HepG2 (cell line): ENCODE data around the gene SLAIN2. TPM values are rescaled to one million over a fixed set of nuclear protein-coding genes. Genes with fewer than 3 reads are reported as not detected.

ENCODE experiments used
- DPF2 ChIP-seq: sonication (generic); formaldehyde crosslinking; IDR thresholded peaks from 2 replicates; pipeline ENCODE4 v1.4.0; 2020; ENCODE audit warnings: mild to moderate bottlenecking, low read depth, missing genetic modification reagents, borderline replicate concordance
- HOXD1 ChIP-seq: sonication (generic); formaldehyde crosslinking; IDR thresholded peaks from 2 replicates; pipeline ENCODE4 v1.5.0; 2020; ENCODE audit warnings: missing genetic modification reagents
- ISL2 ChIP-seq: sonication (generic); formaldehyde crosslinking; IDR thresholded peaks from 2 replicates; pipeline ENCODE4 v1.5.0; 2020; ENCODE audit warnings: missing genetic modification reagents
- LCORL ChIP-seq, 2 experiments: fragments of 450-650 bp in 1 of 2; sonication (generic) in 1 of 2; formaldehyde crosslinking in 1 of 2; IDR thresholded peaks; 2 replicates each; pipeline versions ENCODE4 v1.5.0 to v1.6.1; 2017 to 2020; ENCODE audit warnings: antibody characterized with exemption in 1 of 2, missing genetic modification reagents in 1 of 2
- MYNN ChIP-seq: sonication (generic); formaldehyde crosslinking; IDR thresholded peaks from 2 replicates; pipeline ENCODE4 v1.4.0; 2020; ENCODE audit warnings: mild to moderate bottlenecking, low read depth, missing genetic modification reagents
- SAP130 ChIP-seq: IDR thresholded peaks from 2 replicates; pipeline ENCODE4 v1.6.1; 2016; ENCODE audit warnings: low read depth
- TBX2 ChIP-seq: sonication (generic); formaldehyde crosslinking; IDR thresholded peaks from 2 replicates; pipeline ENCODE4 v1.5.0; 2020; ENCODE audit warnings: missing genetic modification reagents, mild to moderate bottlenecking, borderline replicate concordance
- ZFYVE20 ChIP-seq: sonication (generic); formaldehyde crosslinking; IDR thresholded peaks from 2 replicates; pipeline ENCODE4 v1.8.0; 2023; ENCODE audit warnings: low read depth, mild to moderate bottlenecking, moderate library complexity, missing genetic modification reagents, borderline replicate concordance
- ZKSCAN8 ChIP-seq: IDR thresholded peaks from 2 replicates; pipeline ENCODE4 v1.6.1; 2016; ENCODE audit warnings: borderline replicate concordance, missing genetic modification reagents, missing compliant biosample characterization
- ZSCAN25 ChIP-seq: sonication (generic); formaldehyde crosslinking; IDR thresholded peaks from 2 replicates; pipeline ENCODE4 v1.8.0; 2022; ENCODE audit warnings: mild to moderate bottlenecking, missing genetic modification reagents
- polyA plus RNA-seq, 8 experiments: library from polyadenylated mRNA; depleted of rRNA in 3 of 8; stranded (reverse) in 7 of 8; unstranded in 1 of 8; fragments of >200 nt; fragmentation: Illumina TruSeq in 4 of 8; extraction: Trizol in 4 of 8; gene quantifications; 2 replicates each; pipeline versions ENCODE4 v1.2.1 to v1.2.3, GENCODE V29; 2011 to 2016; ENCODE audit warnings: low read depth in 4 of 8, missing spikeins in 1 of 8, mixed read lengths in 1 of 8; ENCODE audit not compliant: insufficient read depth in 1 of 8
- total RNA-seq, 5 experiments: library from RNA; depleted of rRNA; stranded (reverse); fragments of >200 nt; fragmentation: Illumina TruSeq; extraction: Trizol; gene quantifications; 2 replicates each; pipeline ENCODE4 v1.2.3, GENCODE V29; 2016; ENCODE audit warnings: low read depth in 1 of 5
- TF ChIP-seq, protein P1 (sequence below): sonication (generic); formaldehyde crosslinking; IDR thresholded peaks from 2 replicates; pipeline ENCODE4 v1.5.1; 2020; ENCODE audit warnings: mild to moderate bottlenecking, missing genetic modification reagents, borderline replicate concordance
- TF ChIP-seq, protein P2 (sequence below): sonication (generic); formaldehyde crosslinking; IDR thresholded peaks from 2 replicates; pipeline ENCODE4 v1.4.0; 2020; ENCODE audit warnings: mild to moderate bottlenecking, missing genetic modification reagents
- TF ChIP-seq, protein P3 (sequence below): sonication (generic); formaldehyde crosslinking; IDR thresholded peaks from 2 replicates; pipeline ENCODE4; 2020; ENCODE audit warnings: missing genetic modification reagents, mild to moderate bottlenecking, borderline replicate concordance
- TF ChIP-seq, protein P4 (sequence below): sonication (generic); formaldehyde crosslinking; IDR thresholded peaks from 2 replicates; pipeline ENCODE4 v1.4.0; 2020; ENCODE audit warnings: missing genetic modification reagents
- TF ChIP-seq, protein P5 (sequence below): sonication (generic); formaldehyde crosslinking; IDR thresholded peaks from 2 replicates; pipeline ENCODE4 v1.4.0; 2020; ENCODE audit warnings: mild to moderate bottlenecking, missing genetic modification reagents

The SLAIN2 gene
- total and polyA plus RNA-seq, 2 of the 13 experiments (the other 11 are each of a cell fraction or from before 2014, with no cell fraction given), result 20.7 to 22.5 TPM

DNA sequence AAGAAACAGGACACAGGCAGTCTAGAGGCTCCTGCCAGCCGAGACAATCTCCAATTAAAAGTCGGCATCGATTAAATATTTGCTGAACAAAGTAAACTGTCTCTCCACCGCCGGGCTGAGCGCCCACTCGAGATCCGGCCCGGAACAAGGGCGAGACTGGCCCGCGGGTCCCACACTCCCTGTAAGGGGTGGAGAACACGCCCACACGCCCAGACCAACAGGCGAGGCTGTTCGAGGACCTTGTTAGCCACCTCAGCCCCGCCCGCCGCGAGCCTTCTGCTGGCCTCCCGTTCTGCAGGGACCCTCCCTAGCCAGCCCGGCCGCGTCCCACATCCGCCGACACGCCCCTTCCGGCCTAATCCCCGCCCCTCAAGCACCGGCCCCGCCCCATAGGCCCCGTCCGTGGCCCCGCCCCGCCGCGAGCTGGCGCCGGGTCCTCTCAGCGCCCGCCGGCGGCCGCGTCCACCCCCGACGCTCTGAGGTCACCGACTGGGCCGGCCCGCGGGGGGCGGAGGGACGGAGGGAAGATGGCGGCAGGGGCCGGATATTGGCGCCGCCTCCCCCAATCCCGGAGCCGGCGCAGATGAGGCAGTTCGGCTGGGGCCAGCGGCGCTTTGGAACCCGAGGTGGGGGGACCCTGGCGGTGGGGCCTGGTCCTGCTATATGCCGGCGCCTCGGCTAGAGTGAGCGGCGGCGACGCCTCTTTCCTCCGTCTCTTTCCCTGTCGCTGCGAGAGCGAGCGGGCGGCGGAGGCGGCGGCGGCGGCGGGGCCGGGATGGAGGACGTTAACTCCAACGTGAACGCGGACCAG, at the start of gene SLAIN2 (continued):
- TF ChIP-seq, protein P1, sequence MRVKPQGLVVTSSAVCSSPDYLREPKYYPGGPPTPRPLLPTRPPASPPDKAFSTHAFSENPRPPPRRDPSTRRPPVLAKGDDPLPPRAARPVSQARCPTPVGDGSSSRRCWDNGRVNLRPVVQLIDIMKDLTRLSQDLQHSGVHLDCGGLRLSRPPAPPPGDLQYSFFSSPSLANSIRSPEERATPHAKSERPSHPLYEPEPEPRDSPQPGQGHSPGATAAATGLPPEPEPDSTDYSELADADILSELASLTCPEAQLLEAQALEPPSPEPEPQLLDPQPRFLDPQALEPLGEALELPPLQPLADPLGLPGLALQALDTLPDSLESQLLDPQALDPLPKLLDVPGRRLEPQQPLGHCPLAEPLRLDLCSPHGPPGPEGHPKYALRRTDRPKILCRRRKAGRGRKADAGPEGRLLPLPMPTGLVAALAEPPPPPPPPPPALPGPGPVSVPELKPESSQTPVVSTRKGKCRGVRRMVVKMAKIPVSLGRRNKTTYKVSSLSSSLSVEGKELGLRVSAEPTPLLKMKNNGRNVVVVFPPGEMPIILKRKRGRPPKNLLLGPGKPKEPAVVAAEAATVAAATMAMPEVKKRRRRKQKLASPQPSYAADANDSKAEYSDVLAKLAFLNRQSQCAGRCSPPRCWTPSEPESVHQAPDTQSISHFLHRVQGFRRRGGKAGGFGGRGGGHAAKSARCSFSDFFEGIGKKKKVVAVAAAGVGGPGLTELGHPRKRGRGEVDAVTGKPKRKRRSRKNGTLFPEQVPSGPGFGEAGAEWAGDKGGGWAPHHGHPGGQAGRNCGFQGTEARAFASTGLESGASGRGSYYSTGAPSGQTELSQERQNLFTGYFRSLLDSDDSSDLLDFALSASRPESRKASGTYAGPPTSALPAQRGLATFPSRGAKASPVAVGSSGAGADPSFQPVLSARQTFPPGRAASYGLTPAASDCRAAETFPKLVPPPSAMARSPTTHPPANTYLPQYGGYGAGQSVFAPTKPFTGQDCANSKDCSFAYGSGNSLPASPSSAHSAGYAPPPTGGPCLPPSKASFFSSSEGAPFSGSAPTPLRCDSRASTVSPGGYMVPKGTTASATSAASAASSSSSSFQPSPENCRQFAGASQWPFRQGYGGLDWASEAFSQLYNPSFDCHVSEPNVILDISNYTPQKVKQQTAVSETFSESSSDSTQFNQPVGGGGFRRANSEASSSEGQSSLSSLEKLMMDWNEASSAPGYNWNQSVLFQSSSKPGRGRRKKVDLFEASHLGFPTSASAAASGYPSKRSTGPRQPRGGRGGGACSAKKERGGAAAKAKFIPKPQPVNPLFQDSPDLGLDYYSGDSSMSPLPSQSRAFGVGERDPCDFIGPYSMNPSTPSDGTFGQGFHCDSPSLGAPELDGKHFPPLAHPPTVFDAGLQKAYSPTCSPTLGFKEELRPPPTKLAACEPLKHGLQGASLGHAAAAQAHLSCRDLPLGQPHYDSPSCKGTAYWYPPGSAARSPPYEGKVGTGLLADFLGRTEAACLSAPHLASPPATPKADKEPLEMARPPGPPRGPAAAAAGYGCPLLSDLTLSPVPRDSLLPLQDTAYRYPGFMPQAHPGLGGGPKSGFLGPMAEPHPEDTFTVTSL (CRISPR knock-in tag), result no peak; the same call in 1 of the 2 replicates
- TF ChIP-seq, protein P2, sequence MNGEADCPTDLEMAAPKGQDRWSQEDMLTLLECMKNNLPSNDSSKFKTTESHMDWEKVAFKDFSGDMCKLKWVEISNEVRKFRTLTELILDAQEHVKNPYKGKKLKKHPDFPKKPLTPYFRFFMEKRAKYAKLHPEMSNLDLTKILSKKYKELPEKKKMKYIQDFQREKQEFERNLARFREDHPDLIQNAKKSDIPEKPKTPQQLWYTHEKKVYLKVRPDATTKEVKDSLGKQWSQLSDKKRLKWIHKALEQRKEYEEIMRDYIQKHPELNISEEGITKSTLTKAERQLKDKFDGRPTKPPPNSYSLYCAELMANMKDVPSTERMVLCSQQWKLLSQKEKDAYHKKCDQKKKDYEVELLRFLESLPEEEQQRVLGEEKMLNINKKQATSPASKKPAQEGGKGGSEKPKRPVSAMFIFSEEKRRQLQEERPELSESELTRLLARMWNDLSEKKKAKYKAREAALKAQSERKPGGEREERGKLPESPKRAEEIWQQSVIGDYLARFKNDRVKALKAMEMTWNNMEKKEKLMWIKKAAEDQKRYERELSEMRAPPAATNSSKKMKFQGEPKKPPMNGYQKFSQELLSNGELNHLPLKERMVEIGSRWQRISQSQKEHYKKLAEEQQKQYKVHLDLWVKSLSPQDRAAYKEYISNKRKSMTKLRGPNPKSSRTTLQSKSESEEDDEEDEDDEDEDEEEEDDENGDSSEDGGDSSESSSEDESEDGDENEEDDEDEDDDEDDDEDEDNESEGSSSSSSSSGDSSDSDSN (CRISPR knock-in tag), result peak; percentile 91
- TF ChIP-seq, protein P3, sequence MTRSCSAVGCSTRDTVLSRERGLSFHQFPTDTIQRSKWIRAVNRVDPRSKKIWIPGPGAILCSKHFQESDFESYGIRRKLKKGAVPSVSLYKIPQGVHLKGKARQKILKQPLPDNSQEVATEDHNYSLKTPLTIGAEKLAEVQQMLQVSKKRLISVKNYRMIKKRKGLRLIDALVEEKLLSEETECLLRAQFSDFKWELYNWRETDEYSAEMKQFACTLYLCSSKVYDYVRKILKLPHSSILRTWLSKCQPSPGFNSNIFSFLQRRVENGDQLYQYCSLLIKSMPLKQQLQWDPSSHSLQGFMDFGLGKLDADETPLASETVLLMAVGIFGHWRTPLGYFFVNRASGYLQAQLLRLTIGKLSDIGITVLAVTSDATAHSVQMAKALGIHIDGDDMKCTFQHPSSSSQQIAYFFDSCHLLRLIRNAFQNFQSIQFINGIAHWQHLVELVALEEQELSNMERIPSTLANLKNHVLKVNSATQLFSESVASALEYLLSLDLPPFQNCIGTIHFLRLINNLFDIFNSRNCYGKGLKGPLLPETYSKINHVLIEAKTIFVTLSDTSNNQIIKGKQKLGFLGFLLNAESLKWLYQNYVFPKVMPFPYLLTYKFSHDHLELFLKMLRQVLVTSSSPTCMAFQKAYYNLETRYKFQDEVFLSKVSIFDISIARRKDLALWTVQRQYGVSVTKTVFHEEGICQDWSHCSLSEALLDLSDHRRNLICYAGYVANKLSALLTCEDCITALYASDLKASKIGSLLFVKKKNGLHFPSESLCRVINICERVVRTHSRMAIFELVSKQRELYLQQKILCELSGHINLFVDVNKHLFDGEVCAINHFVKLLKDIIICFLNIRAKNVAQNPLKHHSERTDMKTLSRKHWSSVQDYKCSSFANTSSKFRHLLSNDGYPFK (CRISPR knock-in tag), result no peak; the same call in 1 of the 2 replicates
- TF ChIP-seq SAP130 (peak; percentile 84), HOXD1 (CRISPR knock-in tag) (0 out of 2 replicates have a peak, but pooled peaks have one; percentile 57), ISL2 (CRISPR knock-in tag) (no peak; the same call in 1 of the 2 replicates), ZKSCAN8 (no peak), ZFYVE20 (CRISPR knock-in tag) (no peak), TBX2 (CRISPR knock-in tag) (no peak; the same call in 1 of the 2 replicates), ZSCAN25 (CRISPR knock-in tag) (no peak), DPF2 (CRISPR knock-in tag) (no peak), MYNN (no peak), LCORL (IDR thresholded peaks at IDR 0.05) (no peak), LCORL (CRISPR knock-in tag; IDR thresholded peaks at IDR 0.05) (peak; percentile 68)
- TF ChIP-seq, protein P4, sequence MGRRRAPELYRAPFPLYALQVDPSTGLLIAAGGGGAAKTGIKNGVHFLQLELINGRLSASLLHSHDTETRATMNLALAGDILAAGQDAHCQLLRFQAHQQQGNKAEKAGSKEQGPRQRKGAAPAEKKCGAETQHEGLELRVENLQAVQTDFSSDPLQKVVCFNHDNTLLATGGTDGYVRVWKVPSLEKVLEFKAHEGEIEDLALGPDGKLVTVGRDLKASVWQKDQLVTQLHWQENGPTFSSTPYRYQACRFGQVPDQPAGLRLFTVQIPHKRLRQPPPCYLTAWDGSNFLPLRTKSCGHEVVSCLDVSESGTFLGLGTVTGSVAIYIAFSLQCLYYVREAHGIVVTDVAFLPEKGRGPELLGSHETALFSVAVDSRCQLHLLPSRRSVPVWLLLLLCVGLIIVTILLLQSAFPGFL (CRISPR knock-in tag), result no peak
- TF ChIP-seq, protein P5, sequence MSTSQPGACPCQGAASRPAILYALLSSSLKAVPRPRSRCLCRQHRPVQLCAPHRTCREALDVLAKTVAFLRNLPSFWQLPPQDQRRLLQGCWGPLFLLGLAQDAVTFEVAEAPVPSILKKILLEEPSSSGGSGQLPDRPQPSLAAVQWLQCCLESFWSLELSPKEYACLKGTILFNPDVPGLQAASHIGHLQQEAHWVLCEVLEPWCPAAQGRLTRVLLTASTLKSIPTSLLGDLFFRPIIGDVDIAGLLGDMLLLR (CRISPR knock-in tag), result no peak
